ENCODE results near the gene MTX1.

DNA sequence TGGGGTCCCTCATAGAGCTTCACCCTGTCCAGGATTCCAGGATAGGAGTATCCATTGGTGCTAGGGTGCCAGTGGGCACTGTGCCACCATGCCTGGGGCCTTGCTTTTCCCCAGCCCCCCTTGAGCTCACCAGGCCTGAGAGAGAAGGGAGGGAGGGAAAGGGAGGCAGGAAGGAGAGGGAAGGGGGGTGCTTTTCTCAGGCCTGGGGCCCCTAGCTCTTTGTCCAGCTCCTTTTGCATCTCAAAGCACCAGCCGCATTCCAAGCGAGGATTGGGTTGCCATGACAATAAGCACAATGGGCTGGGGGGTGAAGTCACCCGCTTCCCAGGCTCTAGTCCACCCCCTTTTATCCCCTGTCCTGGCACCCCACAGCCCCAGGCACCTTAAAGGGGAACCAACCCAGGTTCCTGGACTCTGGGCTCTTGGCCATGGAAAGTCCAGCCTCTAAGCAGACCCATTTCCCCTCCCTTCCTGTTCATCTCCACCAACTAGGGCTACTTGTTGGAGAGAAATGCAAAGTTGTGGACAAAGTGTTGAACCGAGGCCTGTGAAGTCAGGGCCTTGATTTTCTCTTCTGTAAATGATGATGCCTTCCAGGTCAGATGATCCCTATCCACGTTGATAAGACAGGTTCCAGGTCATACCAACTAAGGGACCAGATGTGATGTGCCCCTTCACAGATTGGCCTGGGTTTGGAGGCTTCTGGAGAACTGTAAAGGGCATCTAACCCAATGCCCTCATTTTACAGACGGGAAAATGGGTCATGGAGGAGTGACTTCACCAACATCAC, 12.2 kb upstream of the MTX1 start:
- TF ChIP-seq, protein P1, sequence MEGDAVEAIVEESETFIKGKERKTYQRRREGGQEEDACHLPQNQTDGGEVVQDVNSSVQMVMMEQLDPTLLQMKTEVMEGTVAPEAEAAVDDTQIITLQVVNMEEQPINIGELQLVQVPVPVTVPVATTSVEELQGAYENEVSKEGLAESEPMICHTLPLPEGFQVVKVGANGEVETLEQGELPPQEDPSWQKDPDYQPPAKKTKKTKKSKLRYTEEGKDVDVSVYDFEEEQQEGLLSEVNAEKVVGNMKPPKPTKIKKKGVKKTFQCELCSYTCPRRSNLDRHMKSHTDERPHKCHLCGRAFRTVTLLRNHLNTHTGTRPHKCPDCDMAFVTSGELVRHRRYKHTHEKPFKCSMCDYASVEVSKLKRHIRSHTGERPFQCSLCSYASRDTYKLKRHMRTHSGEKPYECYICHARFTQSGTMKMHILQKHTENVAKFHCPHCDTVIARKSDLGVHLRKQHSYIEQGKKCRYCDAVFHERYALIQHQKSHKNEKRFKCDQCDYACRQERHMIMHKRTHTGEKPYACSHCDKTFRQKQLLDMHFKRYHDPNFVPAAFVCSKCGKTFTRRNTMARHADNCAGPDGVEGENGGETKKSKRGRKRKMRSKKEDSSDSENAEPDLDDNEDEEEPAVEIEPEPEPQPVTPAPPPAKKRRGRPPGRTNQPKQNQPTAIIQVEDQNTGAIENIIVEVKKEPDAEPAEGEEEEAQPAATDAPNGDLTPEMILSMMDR (IDR thresholded peaks at IDR 0.05) = no peak
- no peak for TF ChIP-seq POLR2A (IDR thresholded peaks at IDR 0.05)

All from testis (tissue), 2 donors.